ENCODE measurements around the gene ABHD13.
"Not testable (repeated sequence)": the region's sequence is repeated elsewhere in the genome, so short reads cannot be mapped to it uniquely, and the experiment has no call there.

The ABHD13 gene

GRCh38 chr13:108263621-108264355 is 45.6 kb downstream of the ABHD13 start:
- no peak for DNase-seq (ENCODE audit: insufficient read length, low spot score)

GRCh38 chr13:108266321-108266990 is 48.3 kb downstream of the ABHD13 start:
- no peak for TF ChIP-seq POLR2A (IDR thresholded peaks at IDR 0.05; ENCODE audit: low read depth, low read length)
- FAIRE-seq = no peak
- DNase-seq (ENCODE audit: insufficient read length, low spot score) = no peak

More at GRCh38 chr13:108263621-108264355, 45.6 kb downstream of the ABHD13 start:
- TF ChIP-seq POLR2A (IDR thresholded peaks at IDR 0.05; ENCODE audit: low read depth, low read length) = no peak
- peak; percentile 61 for FAIRE-seq

- no peak for FAIRE-seq
These were observed 49.2 kb downstream of the ABHD13 start for GRCh38 chr13:108267347-108267746.

DNA sequence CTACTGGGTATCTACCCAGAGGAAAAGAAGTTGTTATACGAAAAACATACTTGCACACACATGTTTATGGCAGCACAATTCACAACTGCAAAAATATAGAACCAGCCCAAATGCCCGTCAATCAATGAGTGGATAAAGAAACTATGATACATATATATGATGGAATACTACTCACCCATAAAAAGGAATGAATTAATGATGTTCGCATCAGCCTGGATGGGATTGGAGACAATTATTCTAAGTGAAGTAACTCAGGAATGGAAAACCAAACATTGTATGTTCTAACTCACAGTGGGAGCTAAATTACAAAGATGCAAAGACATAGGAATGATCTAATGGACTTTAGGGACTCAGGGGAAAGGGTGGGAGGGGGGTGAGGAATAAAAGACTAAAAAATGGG is 49.7 kb downstream of the ABHD13 start:
- FAIRE-seq; DNase-seq (ENCODE audit: insufficient read length, low spot score): not testable (repeated sequence)

More at GRCh38 chr13:108267347-108267746, 49.2 kb downstream of the ABHD13 start:
- no peak for DNase-seq (ENCODE audit: insufficient read length, low spot score)
- TF ChIP-seq POLR2A (IDR thresholded peaks at IDR 0.05; ENCODE audit: low read depth, low read length) = no peak

- TF ChIP-seq POLR2A (IDR thresholded peaks at IDR 0.05; ENCODE audit: low read depth, low read length) = no peak
- DNase-seq (ENCODE audit: insufficient read length, low spot score) (no peak), FAIRE-seq (no peak)
These were observed 50.4 kb downstream of the ABHD13 start for GRCh38 chr13:108268466-108269112.

DNA sequence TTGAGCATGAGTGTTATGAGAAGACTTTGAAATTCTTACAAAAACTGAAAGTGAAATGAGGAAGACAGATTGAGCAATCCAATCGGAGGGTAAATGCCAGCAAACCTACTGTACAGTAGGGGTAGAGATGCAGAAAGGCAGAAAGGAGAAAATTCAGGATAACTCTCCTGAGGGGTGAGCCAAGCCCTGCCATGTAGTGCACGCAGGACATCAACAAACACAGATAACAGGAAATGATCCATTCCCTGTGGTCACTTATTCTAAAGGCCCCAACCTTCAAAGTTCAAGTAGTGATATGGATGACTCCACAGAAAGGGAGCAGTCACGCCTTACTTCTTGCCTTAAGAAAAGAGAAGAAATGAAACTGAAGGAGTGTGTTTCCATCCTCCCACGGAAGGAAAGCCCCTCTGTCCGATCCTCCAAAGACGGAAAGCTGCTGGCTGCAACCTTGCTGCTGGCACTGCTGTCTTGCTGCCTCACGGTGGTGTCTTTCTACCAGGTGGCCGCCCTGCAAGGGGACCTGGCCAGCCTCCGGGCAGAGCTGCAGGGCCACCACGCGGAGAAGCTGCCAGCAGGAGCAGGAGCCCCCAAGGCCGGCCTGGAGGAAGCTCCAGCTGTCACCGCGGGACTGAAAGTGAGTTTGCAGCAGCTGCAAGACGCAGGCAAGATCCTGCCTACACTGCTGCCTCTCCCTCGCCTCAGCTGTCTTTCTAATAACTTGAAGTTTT is 51.6 kb downstream of the ABHD13 start, which contains the start of gene TNFSF13B:
TNFSF13B (plus strand) TSS at position 118 of the 728 bp plus-strand sequence; CDS start at position 296, 178 bp downstream.
- TF ChIP-seq POLR2A (IDR thresholded peaks at IDR 0.05; ENCODE audit: low read depth, low read length) = no peak
- FAIRE-seq (peak; percentile 89), DNase-seq (ENCODE audit: insufficient read length, low spot score) (peak; percentile 20)

DNA sequence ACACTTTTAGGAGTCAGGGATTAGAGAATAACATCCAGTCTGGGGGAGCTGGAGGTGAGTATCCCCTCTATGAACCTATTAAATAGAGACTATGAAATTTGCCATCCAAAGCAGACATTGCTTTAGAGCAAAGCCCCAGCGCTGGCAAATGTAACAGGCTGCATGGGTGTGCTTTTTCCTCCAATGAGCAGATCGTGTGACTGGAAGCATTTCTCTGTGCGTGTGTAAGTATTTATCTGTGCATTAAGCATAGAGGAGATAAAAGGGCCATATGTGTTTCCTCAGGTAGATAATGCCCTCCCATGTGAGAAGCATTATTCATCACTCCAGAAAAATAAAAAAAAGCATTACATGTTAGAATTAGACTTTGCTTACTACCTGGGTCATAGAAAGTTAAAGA is 52.2 kb downstream of the ABHD13 start:
- DNase-seq (ENCODE audit: insufficient read length, low spot score) (no peak), FAIRE-seq (peak; percentile 62)

GRCh38 chr13:108272333-108272732 is 54.1 kb downstream of the ABHD13 start:
- no peak for TF ChIP-seq POLR2A (IDR thresholded peaks at IDR 0.05; ENCODE audit: low read depth, low read length)
- peak; percentile 62 for FAIRE-seq
- no peak for DNase-seq (ENCODE audit: insufficient read length, low spot score)

More for the DNA sequence above, 52.2 kb downstream of the ABHD13 start:
- no peak for TF ChIP-seq POLR2A (IDR thresholded peaks at IDR 0.05; ENCODE audit: low read depth, low read length)

DNA sequence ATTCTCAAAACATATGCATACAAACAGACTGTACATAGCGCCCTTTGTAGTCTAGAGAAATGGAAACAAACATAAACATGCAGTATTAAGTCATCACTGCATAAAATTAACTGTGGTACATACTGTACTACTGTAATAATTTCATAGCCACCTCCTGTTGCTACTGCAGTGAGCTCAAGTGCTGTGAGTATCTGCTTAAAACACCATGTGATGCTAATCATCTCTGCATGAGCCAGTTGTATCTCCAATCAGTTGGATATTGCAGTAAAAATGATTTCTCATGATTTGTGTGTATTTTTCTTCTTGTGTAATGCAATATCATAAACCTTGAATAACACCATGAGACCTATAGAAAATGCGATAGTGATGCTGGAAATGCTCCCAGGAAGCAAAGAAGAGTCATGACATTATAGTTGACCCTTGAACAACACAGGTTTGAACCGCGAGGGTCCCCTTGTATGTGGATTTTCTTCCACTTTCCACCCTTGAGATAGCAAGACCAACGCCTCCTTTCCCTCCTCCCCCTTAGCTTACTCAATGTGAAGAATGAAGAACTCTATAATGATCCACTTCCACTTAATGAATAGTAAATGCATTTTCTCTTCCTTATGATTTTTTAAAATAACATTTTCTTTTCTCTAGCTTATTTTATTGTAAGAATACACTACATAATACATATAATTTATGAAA is 55.4 kb downstream of the ABHD13 start:
- no peak for TF ChIP-seq POLR2A (IDR thresholded peaks at IDR 0.05; ENCODE audit: low read depth, low read length)
- DNase-seq (ENCODE audit: insufficient read length, low spot score) (no peak), FAIRE-seq (no peak)

DNA sequence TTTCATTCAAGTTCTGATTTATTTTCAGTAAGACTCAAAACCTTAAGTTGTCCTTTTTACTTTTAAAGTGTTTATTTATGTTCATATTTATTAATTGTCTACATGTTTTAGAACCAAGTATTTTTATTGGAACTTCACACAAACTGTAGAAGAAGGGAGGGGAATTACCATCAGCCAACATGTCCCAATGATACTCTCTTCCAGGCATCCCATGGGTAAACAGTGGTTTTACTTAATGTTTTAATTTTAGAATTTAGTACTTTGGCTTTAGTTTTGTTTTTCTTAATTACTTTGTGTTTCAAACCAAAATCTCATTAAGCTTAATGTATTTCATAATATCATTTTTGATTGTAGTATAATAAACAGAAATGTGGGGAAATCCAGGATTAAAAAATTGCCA is 56.5 kb downstream of the ABHD13 start:
- no peak for FAIRE-seq

GRCh38 chr13:108276060-108276459 is 57.9 kb downstream of the ABHD13 start:
- peak; percentile 72 for FAIRE-seq
- no peak for DNase-seq (ENCODE audit: insufficient read length, low spot score)
- TF ChIP-seq POLR2A (IDR thresholded peaks at IDR 0.05; ENCODE audit: low read depth, low read length) = no peak

More for the DNA sequence above, 56.5 kb downstream of the ABHD13 start:
- TF ChIP-seq POLR2A (IDR thresholded peaks at IDR 0.05; ENCODE audit: low read depth, low read length) = no peak
- no peak for DNase-seq (ENCODE audit: insufficient read length, low spot score)

DNA sequence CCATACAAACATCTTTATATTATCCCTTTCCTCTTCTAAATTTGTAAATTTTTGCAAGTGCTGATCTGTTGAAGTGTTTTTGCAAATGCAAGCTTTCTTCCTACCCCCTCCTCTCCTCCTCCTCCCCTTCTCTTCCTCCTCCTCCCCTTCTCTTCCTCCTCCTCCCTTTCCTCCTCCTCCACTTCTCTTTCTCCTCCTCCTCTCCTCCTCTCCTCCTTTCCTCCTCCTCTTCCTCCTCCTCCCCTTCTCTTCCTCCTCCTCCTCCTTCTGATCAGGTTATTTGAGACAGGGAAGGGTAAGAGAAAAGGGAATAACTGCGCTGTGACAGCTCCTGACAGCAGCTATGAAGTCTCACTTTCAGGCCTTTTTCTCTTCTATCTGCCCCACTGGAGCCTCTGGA is 60.3 kb downstream of the ABHD13 start:
- no peak for FAIRE-seq
- DNase-seq (ENCODE audit: insufficient read length, low spot score) = no peak
- no peak for TF ChIP-seq POLR2A (IDR thresholded peaks at IDR 0.05; ENCODE audit: low read depth, low read length)

DNA sequence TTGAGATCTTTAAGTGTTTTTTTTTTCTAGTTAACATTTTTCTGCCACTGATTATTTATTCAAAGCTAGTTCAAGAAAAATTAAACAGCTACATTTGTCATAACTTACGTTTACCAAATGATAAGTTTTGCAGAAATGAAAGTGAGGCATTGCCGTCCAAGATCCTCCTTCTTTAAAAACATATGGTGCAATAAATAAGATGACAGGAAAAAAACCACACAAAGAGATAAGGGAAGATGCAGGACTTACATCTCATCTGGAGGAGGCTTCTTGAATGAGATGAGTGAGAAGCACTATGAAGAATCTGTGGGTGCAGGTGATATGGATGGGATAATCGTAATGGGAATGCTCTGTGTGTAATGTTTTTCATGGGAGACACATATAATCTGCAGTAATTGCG is 63.7 kb downstream of the ABHD13 start:
- DNase-seq (ENCODE audit: insufficient read length, low spot score) (no peak), FAIRE-seq (peak; percentile 66)
- no peak for TF ChIP-seq POLR2A (IDR thresholded peaks at IDR 0.05; ENCODE audit: low read depth, low read length)
